SK-N-SH treated with all-trans-retinoic acid at 6 μM for 48 hours (cell line): ENCODE results near the gene CREB1.

Source experiments
- ESRRG ChIP-seq: fragments of 250-450 bp; sonication (Bioruptor Pico); IDR thresholded peaks from 2 replicates; pipeline ENCODE4 v1.6.1; 2021; ENCODE audit warnings: mild to moderate bottlenecking
- TOX ChIP-seq: fragments of 250-450 bp; sonication (Bioruptor Pico); IDR thresholded peaks from 2 replicates; pipeline ENCODE4 v1.8.0; 2021; ENCODE audit warnings: mild to moderate bottlenecking, moderate library complexity, borderline replicate concordance
- ZNF8 ChIP-seq: fragments of 450-650 bp; formaldehyde crosslinking; IDR thresholded peaks from 2 replicates; pipeline ENCODE4 v1.5.0; 2020; ENCODE audit warnings: mild to moderate bottlenecking, moderate library complexity
- TF ChIP-seq, protein P1 (sequence below): fragments of 250-450 bp; sonication (Bioruptor Pico); IDR thresholded peaks from 2 replicates; pipeline ENCODE4 v1.5.0; 2020; ENCODE audit warnings: mild to moderate bottlenecking, moderate library complexity

GRCh38 chr2:207633686-207634085, 103.9 kb downstream of the CREB1 start:
- TF ChIP-seq ZNF8 (CRISPR knock-in tag), result no peak
- no peak for TF ChIP-seq ESRRG (CRISPR knock-in tag)
- TF ChIP-seq TOX (CRISPR knock-in tag), result no peak
- TF ChIP-seq, protein P1, sequence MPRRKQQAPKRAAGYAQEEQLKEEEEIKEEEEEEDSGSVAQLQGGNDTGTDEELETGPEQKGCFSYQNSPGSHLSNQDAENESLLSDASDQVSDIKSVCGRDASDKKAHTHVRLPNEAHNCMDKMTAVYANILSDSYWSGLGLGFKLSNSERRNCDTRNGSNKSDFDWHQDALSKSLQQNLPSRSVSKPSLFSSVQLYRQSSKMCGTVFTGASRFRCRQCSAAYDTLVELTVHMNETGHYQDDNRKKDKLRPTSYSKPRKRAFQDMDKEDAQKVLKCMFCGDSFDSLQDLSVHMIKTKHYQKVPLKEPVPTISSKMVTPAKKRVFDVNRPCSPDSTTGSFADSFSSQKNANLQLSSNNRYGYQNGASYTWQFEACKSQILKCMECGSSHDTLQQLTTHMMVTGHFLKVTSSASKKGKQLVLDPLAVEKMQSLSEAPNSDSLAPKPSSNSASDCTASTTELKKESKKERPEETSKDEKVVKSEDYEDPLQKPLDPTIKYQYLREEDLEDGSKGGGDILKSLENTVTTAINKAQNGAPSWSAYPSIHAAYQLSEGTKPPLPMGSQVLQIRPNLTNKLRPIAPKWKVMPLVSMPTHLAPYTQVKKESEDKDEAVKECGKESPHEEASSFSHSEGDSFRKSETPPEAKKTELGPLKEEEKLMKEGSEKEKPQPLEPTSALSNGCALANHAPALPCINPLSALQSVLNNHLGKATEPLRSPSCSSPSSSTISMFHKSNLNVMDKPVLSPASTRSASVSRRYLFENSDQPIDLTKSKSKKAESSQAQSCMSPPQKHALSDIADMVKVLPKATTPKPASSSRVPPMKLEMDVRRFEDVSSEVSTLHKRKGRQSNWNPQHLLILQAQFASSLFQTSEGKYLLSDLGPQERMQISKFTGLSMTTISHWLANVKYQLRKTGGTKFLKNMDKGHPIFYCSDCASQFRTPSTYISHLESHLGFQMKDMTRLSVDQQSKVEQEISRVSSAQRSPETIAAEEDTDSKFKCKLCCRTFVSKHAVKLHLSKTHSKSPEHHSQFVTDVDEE (CRISPR knock-in tag), result no peak
